Hypothalamus (tissue), 51 donors: Measurements from ENCODE around the gene FRMD6.

Experiments used
- DNase-seq, 51 donors: peaks; one replicate each; lab custom pipeline; 2025; lab: John Stamatoyannopoulos, UW

The FRMD6 gene

GRCh38 chr14:51651388-51652167 is at the start of gene FRMD6:
Gene FRMD6, plus strand, starts transcription at chr14:51651910. Its CDS starts 37,927 bp downstream, at chr14:51689837.
- peak; percentile 47 to 94 (median 83) for DNase-seq

GRCh38 chr14:51602310-51602709 is 49.4 kb upstream of the FRMD6 start:
- no peak for DNase-seq

GRCh38 chr14:51603495-51603894 is 48.2 kb upstream of the FRMD6 start:
- no peak for DNase-seq

GRCh38 chr14:51604073-51604472 is 47.6 kb upstream of the FRMD6 start:
- DNase-seq, result no peak

GRCh38 chr14:51605575-51605974 is 46.1 kb upstream of the FRMD6 start:
- no peak for DNase-seq

GRCh38 chr14:51607711-51608110 is 44.0 kb upstream of the FRMD6 start:
- no peak for DNase-seq

- DNase-seq, result no peak
These were observed 42.3 kb upstream of the FRMD6 start for GRCh38 chr14:51609251-51609954.

GRCh38 chr14:51609955-51610283 is 41.8 kb upstream of the FRMD6 start:
- no peak for DNase-seq

GRCh38 chr14:51610771-51611170 is 40.9 kb upstream of the FRMD6 start:
- no peak for DNase-seq

GRCh38 chr14:51612449-51612848 is 39.3 kb upstream of the FRMD6 start:
- no peak for DNase-seq

GRCh38 chr14:51613416-51613815 is 38.3 kb upstream of the FRMD6 start:
- DNase-seq, result no peak

- no peak for DNase-seq
These were observed 37.0 kb upstream of the FRMD6 start for GRCh38 chr14:51614707-51615106.

- no peak for DNase-seq
These were observed 35.5 kb upstream of the FRMD6 start for GRCh38 chr14:51616256-51616655.

GRCh38 chr14:51616724-51617409 is 34.8 kb upstream of the FRMD6 start:
- DNase-seq, result no peak

- DNase-seq, result no peak
These were observed 32.1 kb upstream of the FRMD6 start for GRCh38 chr14:51619561-51619960.

GRCh38 chr14:51620056-51620455 is 31.7 kb upstream of the FRMD6 start:
- DNase-seq, result no peak

- no peak for DNase-seq
These were observed 30.1 kb upstream of the FRMD6 start for GRCh38 chr14:51621654-51622053.

- no peak for DNase-seq
These were observed 29.3 kb upstream of the FRMD6 start for GRCh38 chr14:51622376-51622775.

GRCh38 chr14:51624955-51625569 is 26.6 kb upstream of the FRMD6 start:
- no peak for DNase-seq

- DNase-seq, result no peak
These were observed 25.5 kb upstream of the FRMD6 start for GRCh38 chr14:51626185-51626584.

GRCh38 chr14:51626788-51627187 is 24.9 kb upstream of the FRMD6 start:
- DNase-seq, result no peak
